Chondrocyte (in vitro differentiated cells): Measurements from ENCODE around the gene RACGAP1. TPM values are rescaled to one million over a fixed set of nuclear protein-coding genes. Genes with fewer than 3 reads are reported as not detected.

ENCODE experiments used
- DNase-seq: peaks from one replicate; pipeline ENCODE4 v3.0.0; 2021; ENCODE audit warnings: mixed read lengths, low spot score
- H3K27ac Mint-ChIP-seq: one replicate; pipeline ENCODE4 v1.8.0; 2021; ENCODE audit warnings: mild to moderate bottlenecking, moderate library complexity, mixed read lengths; ENCODE audit not compliant: unreplicated experiment
- H3K27me3 Mint-ChIP-seq: 2 replicates; pipeline ENCODE4 v1.8.0; 2021; ENCODE audit warnings: low read depth, mixed read lengths
- H3K36me3 Mint-ChIP-seq: 2 replicates; pipeline ENCODE4 v1.8.0; 2021; ENCODE audit warnings: low read depth, mixed read lengths
- H3K4me1 Mint-ChIP-seq: 2 replicates; pipeline ENCODE4 v1.8.0; 2021; ENCODE audit warnings: low read depth, mild to moderate bottlenecking, mixed read lengths
- H3K4me3 Mint-ChIP-seq: one replicate; pipeline ENCODE4 v1.8.0; 2021; ENCODE audit warnings: mild to moderate bottlenecking, moderate library complexity, mixed read lengths; ENCODE audit not compliant: unreplicated experiment
- H3K9me3 Mint-ChIP-seq: 2 replicates; pipeline ENCODE4 v1.8.0; 2021; ENCODE audit warnings: low read depth, mixed read lengths
- CTCF ChIP-seq: fragments of 200-600 bp; sonication (generic); IDR thresholded peaks from 2 replicates; pipeline ENCODE4 v1.5.0; 2021; ENCODE audit warnings: antibody characterized with exemption, mild to moderate bottlenecking, moderate library complexity
- long read RNA-seq: library from polyadenylated mRNA; stranded (forward); transcript quantifications from one replicate; pipeline ENCODE4 v2.0.0, GENCODE V29; 2021
- total RNA-seq: library from RNA; stranded (reverse); gene quantifications from 3 replicates; pipeline ENCODE4 v1.2.1, GENCODE V29; 2021

The RACGAP1 gene
- 25.7 to 31.0 TPM (median 28.4 TPM) in 3 replicates for total RNA-seq
- long read RNA-seq, partial matches to known transcripts: 0 of 5 reads
- long read RNA-seq, other reads (novel, unspliced or antisense): 4 of 5 reads

GRCh38 chr12:50025187-50026059, at the start of gene RACGAP1:
RACGAP1 (minus strand) TSS chr12:50025494; CDS start chr12:50016715, 8,779 bp downstream.
- Mint-ChIP-seq H3K36me3 (no peaks in the 10 kb centered on the region), H3K4me1 (peaks cover 37% of the 10 kb centered on the region), H3K9me3 (no peaks in the 10 kb centered on the region), H3K27me3 (no peaks in the 10 kb centered on the region), H3K4me3 (peak within 1 kb of the TSS; percentile 100), H3K27ac (peak within 1 kb of the TSS; percentile 99)
- peak; percentile 96 for DNase-seq
- TF ChIP-seq CTCF: no peak

- no peak for TF ChIP-seq CTCF
- Mint-ChIP-seq H3K27me3 (no peaks in the 10 kb centered on the region), H3K9me3 (no peaks in the 10 kb centered on the region), H3K36me3 (no peaks in the 10 kb centered on the region), H3K4me1 (peaks cover 10% of the 10 kb centered on the region), H3K4me3 (no peak overlapping the region), H3K27ac (no peak overlapping the region)
- no peak for DNase-seq
Observed at GRCh38 chr12:50073712-50074111, 48.4 kb upstream of the RACGAP1 start.

GRCh38 chr12:50073206-50073605, 47.9 kb upstream of the RACGAP1 start:
- no peak for DNase-seq
- TF ChIP-seq CTCF: no peak
- no peaks in the 10 kb centered on the region for H3K27me3 Mint-ChIP-seq
- no peak overlapping the region for H3K4me3 Mint-ChIP-seq
- H3K4me1 Mint-ChIP-seq: peaks cover 10% of the 10 kb centered on the region
- no peaks in the 10 kb centered on the region for H3K9me3 Mint-ChIP-seq
- no peak overlapping the region for H3K27ac Mint-ChIP-seq
- H3K36me3 Mint-ChIP-seq: no peaks in the 10 kb centered on the region

GRCh38 chr12:50072198-50072907, 47.1 kb upstream of the RACGAP1 start:
- H3K27me3 Mint-ChIP-seq: no peaks in the 10 kb centered on the region
- H3K4me1 Mint-ChIP-seq: peaks cover 10% of the 10 kb centered on the region
- H3K4me3 Mint-ChIP-seq: no peak overlapping the region
- H3K36me3 Mint-ChIP-seq: no peaks in the 10 kb centered on the region
- no peak overlapping the region for H3K27ac Mint-ChIP-seq
- TF ChIP-seq CTCF: no peak
- no peak for DNase-seq
- no peaks in the 10 kb centered on the region for H3K9me3 Mint-ChIP-seq

- peak overlapping the region; percentile 69 for H3K27ac Mint-ChIP-seq
- peak; percentile 91 for TF ChIP-seq CTCF
- H3K9me3 Mint-ChIP-seq: no peaks in the 10 kb centered on the region
- no peak for DNase-seq
- no peak overlapping the region for H3K4me3 Mint-ChIP-seq
- peaks cover 10% of the 10 kb centered on the region for H3K4me1 Mint-ChIP-seq
- H3K36me3 Mint-ChIP-seq: no peaks in the 10 kb centered on the region
- H3K27me3 Mint-ChIP-seq: no peaks in the 10 kb centered on the region
Observed at GRCh38 chr12:50070314-50071060, 45.2 kb upstream of the RACGAP1 start.
